ENCODE data around the gene CNTN2.

- TF ChIP-seq POLR2AphosphoS5 (IDR thresholded peaks at IDR 0.05; ENCODE audit: low read depth, low read length) (no peak), SIN3A (IDR thresholded peaks at IDR 0.05; ENCODE audit: borderline replicate concordance, insufficient read depth, low read depth, low read length) (no peak)
- TF ChIP-seq, protein P1, sequence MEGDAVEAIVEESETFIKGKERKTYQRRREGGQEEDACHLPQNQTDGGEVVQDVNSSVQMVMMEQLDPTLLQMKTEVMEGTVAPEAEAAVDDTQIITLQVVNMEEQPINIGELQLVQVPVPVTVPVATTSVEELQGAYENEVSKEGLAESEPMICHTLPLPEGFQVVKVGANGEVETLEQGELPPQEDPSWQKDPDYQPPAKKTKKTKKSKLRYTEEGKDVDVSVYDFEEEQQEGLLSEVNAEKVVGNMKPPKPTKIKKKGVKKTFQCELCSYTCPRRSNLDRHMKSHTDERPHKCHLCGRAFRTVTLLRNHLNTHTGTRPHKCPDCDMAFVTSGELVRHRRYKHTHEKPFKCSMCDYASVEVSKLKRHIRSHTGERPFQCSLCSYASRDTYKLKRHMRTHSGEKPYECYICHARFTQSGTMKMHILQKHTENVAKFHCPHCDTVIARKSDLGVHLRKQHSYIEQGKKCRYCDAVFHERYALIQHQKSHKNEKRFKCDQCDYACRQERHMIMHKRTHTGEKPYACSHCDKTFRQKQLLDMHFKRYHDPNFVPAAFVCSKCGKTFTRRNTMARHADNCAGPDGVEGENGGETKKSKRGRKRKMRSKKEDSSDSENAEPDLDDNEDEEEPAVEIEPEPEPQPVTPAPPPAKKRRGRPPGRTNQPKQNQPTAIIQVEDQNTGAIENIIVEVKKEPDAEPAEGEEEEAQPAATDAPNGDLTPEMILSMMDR (IDR thresholded peaks at IDR 0.05), result no peak
Measured at GRCh38 chr1:205071801-205072200, 28.8 kb downstream of the CNTN2 start.

Data from Panc1 (cell line).